Dedifferentiated amniotic fluid mesenchymal stem cell (primary cell): Measurements from ENCODE around the gene GUCY1A2.

ENCODE experiments used
- DNase-seq: peaks from one replicate; pipeline ENCODE4 v3.0.0-alpha.2; 2016; ENCODE audit errors: extremely low spot score

The GUCY1A2 gene

DNA sequence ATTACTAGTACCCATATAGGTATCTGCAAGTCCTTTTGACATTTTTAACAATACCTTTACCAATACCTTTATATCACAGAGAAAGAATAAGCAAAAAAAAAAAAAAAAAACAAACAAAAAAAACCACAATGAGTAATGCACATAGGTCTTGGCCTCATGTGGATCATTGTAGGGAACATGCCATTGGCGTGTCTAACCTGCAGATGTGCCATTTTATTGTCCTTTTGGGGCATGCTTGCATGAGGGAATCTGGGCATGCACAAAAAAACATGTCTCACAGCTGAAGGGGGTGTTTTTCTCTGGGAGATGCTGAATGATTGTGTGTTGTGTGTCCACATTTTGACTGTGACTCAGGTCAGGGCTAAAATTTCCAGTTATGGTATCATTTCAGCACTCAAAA lies 361.6 kb downstream of the GUCY1A2 start:
- DNase-seq, result no peak

DNA sequence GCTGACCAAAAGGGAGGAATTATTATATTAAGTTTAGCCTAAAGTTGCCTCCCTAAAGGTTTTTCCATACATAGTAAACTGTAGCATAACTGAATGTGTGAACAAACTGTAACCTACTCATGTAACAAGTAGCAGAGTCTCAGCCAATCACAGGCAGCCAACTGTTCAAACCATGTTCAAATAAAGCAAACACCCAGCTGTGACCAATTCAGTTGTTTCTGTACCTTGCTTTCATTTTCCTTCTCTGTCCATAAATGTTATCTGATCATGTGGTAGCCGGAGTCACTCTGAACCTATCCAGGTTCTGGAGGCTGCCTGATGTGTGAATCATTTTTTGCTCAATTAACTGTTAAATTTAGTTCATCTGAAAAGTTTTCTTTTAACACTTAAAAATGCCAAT lies 373.5 kb downstream of the GUCY1A2 start:
- no peak for DNase-seq

GRCh38 chr11:106642331-106642730 lies 375.9 kb downstream of the GUCY1A2 start:
- DNase-seq, result peak; percentile 18

DNA sequence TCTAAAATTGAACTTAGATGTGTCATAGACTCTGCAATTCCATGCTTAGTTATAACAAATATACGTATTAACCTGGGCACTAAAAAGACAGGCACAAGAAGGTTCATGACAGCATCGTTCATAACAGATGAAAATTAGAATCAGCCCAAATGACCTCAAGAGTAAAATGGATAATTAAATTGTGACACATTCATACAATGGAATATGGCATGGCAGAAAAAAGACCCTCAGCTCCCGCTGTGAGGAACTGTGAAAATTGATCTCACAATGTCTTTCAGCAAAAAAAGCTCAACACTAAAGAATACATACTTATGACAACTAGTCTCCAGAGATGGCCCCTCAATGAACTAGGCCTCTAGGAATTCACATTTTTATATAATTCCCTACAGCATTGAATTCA lies 386.0 kb downstream of the GUCY1A2 start:
- DNase-seq, result no peak

GRCh38 chr11:106627694-106628093 lies 390.6 kb downstream of the GUCY1A2 start:
- DNase-seq, result no peak

GRCh38 chr11:106625566-106625965 lies 392.7 kb downstream of the GUCY1A2 start:
- no peak for DNase-seq

DNA sequence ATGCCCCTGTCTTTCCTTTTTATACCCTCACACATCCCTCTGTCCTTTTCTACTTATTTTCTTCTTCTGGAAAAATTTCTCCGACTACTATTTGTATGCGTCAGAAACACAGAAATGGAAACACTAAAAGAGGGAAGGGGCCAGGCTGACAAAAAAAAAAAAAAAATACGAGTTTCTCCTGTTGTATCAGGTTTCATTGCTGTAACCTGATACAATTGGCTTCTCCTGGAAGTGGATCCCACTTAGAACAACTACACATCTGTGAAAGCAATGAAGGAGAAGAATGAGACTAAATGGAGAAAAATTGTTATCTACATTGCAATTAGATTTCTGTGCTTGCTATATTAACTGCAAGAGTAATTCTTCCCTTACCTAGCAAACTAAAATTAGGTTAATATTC lies 393.9 kb downstream of the GUCY1A2 start:
- no peak for DNase-seq
